ENCODE results near the gene CSMD2.

The CSMD2 gene

GRCh38 chr1:34066981-34067603 is 97.9 kb downstream of the CSMD2 start:
- Histone ChIP-seq H3K27ac (ENCODE audit: low read depth, low read length) (no peak overlapping the region), H3K4me3 (ENCODE audit: low read depth in 1 of 2, low read length in 2 of 2) (no peak overlapping the region), H3K36me3 (ENCODE audit: insufficient read depth, low read length) (no peaks in the 10 kb centered on the region), H3K27me3 (ENCODE audit: control insufficient read depth in 1 of 2, insufficient read depth in 2 of 2, low read length in 2 of 2) (no peaks in the 10 kb centered on the region), H3K9me3 (ENCODE audit: low read length) (no peaks in the 10 kb centered on the region), H3K4me1 (ENCODE audit: insufficient read depth, low read length) (no peaks in the 10 kb centered on the region), H3K9ac (ENCODE audit: low read length) (no peak overlapping the region)

DNA sequence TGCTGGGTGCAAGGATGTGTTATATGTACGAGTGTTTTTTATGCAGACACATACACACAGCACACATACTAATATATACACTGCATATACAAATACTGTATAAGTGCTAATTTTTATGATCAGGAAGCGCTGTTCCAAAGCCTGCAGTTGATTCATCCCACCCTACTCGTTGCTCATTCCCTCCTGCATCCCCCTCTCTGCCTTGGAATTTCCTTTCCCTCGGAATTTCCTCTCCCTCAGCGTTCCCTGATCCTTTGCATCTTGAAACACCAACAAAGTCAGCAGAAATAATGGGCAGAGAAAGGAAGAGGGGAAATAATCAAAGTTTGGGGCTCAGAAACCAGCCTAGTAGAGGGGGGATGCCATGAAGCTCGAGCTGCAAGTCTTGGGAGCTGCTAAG is 98.9 kb downstream of the CSMD2 start:
- H3K27me3 ChIP-seq (ENCODE audit: control insufficient read depth in 1 of 2, insufficient read depth in 2 of 2, low read length in 2 of 2), result no peaks in the 10 kb centered on the region
- H3K4me1 ChIP-seq (ENCODE audit: insufficient read depth, low read length), result no peaks in the 10 kb centered on the region
- H3K9me3 ChIP-seq (ENCODE audit: low read length), result no peaks in the 10 kb centered on the region
- H3K27ac ChIP-seq (ENCODE audit: low read depth, low read length), result no peak overlapping the region
- no peaks in the 10 kb centered on the region for H3K36me3 ChIP-seq (ENCODE audit: insufficient read depth, low read length)
- H3K9ac ChIP-seq (ENCODE audit: low read length), result no peak overlapping the region
- no peak overlapping the region for H3K4me3 ChIP-seq (ENCODE audit: low read depth in 1 of 2, low read length in 2 of 2)

DNA sequence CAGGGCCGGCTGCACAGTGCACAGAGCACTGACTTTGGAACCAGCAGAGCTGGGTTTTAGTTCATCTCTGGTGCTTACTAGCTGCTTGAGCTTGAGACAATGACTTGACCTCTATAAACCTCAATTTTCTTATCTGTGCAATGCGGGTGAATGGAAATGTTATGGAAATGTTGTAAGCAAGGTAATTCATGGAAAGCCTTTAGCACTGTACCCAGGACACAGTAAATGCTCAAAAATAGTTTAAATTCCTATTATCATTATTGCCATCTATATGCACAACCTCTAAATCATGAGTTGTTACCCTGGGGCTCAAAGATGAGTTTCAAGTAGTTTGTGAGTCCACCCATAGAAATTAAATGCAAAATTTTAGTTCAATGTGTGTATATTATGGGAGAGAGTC is 99.5 kb downstream of the CSMD2 start:
- H3K4me3 ChIP-seq (ENCODE audit: low read depth in 1 of 2, low read length in 2 of 2), result no peak overlapping the region
- no peak overlapping the region for H3K27ac ChIP-seq (ENCODE audit: low read depth, low read length)
- no peaks in the 10 kb centered on the region for H3K27me3 ChIP-seq (ENCODE audit: control insufficient read depth in 1 of 2, insufficient read depth in 2 of 2, low read length in 2 of 2)

DNA sequence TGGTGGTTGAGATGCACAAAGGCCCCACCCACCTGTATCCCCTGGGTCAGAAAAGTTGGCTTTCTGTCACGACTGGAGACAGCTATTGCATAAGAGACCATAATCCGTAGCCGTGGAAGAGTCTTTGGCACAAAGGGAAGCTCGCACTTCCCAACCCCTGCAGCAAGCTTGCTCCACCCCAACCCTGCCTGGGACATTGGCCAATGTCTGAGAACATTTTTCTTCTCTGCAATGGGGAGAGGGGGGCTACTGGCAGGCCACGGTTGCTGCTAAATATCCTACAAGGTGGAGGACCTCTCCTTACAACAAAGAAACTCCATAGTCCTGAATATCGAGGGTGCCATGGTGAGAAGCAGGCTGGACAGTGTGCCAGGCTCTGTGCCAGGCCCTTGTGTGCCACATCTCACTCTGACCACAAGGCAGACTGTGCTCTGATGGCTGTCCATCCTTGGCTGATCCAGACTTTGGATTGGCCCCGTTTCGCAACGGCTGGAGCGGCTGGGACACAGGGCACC is 104.1 kb downstream of the CSMD2 start:
- H3K27ac ChIP-seq (ENCODE audit: low read depth, low read length), result no peak overlapping the region
- peaks cover 17% of the 10 kb centered on the region for H3K4me1 ChIP-seq (ENCODE audit: insufficient read depth, low read length)
- no peaks in the 10 kb centered on the region for H3K36me3 ChIP-seq (ENCODE audit: insufficient read depth, low read length)
- H3K9ac ChIP-seq (ENCODE audit: low read length), result no peak overlapping the region
- no peak overlapping the region for H3K4me3 ChIP-seq (ENCODE audit: low read depth in 1 of 2, low read length in 2 of 2)
- no peaks in the 10 kb centered on the region for H3K9me3 ChIP-seq (ENCODE audit: low read length)
- no peaks in the 10 kb centered on the region for H3K27me3 ChIP-seq (ENCODE audit: control insufficient read depth in 1 of 2, insufficient read depth in 2 of 2, low read length in 2 of 2)

More for the DNA sequence above, 99.5 kb downstream of the CSMD2 start:
- H3K36me3 ChIP-seq (ENCODE audit: insufficient read depth, low read length), result no peaks in the 10 kb centered on the region
- no peak overlapping the region for H3K9ac ChIP-seq (ENCODE audit: low read length)
- no peaks in the 10 kb centered on the region for H3K9me3 ChIP-seq (ENCODE audit: low read length)
- no peaks in the 10 kb centered on the region for H3K4me1 ChIP-seq (ENCODE audit: insufficient read depth, low read length)

DNA sequence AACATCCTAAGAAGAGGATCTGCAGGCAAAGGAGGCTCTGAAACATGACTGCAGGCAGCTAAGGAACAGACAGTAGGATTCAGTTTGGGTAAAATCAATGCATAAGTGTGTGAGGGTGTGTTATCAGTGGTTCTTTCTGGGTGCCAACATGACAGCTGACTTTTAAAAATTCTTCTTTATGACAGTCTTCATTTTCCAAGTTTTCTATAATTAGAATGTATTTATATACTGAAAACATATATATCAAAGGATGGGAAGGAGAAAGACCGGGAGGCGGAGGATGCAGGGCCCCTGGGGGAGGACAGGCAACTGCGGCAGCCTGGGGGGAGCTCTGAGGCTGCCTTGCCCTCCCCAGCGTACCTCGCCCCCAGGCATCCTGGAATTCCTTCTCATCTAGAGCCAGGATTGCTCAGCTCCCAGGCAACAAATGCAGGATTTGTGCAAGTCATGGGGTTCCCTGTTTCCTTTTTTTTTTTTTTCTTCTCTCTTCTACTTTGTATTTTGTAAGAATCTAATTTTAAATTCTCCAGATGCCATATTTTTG is 104.8 kb downstream of the CSMD2 start:
- H3K27ac ChIP-seq (ENCODE audit: low read depth, low read length), result no peak overlapping the region
- H3K4me1 ChIP-seq (ENCODE audit: insufficient read depth, low read length), result peaks cover 17% of the 10 kb centered on the region
- H3K4me3 ChIP-seq (ENCODE audit: low read depth in 1 of 2, low read length in 2 of 2), result no peak overlapping the region
- no peaks in the 10 kb centered on the region for H3K27me3 ChIP-seq (ENCODE audit: control insufficient read depth in 1 of 2, insufficient read depth in 2 of 2, low read length in 2 of 2)
- H3K9ac ChIP-seq (ENCODE audit: low read length), result no peak overlapping the region
- H3K9me3 ChIP-seq (ENCODE audit: low read length), result no peaks in the 10 kb centered on the region
- H3K36me3 ChIP-seq (ENCODE audit: insufficient read depth, low read length), result no peaks in the 10 kb centered on the region

DNA sequence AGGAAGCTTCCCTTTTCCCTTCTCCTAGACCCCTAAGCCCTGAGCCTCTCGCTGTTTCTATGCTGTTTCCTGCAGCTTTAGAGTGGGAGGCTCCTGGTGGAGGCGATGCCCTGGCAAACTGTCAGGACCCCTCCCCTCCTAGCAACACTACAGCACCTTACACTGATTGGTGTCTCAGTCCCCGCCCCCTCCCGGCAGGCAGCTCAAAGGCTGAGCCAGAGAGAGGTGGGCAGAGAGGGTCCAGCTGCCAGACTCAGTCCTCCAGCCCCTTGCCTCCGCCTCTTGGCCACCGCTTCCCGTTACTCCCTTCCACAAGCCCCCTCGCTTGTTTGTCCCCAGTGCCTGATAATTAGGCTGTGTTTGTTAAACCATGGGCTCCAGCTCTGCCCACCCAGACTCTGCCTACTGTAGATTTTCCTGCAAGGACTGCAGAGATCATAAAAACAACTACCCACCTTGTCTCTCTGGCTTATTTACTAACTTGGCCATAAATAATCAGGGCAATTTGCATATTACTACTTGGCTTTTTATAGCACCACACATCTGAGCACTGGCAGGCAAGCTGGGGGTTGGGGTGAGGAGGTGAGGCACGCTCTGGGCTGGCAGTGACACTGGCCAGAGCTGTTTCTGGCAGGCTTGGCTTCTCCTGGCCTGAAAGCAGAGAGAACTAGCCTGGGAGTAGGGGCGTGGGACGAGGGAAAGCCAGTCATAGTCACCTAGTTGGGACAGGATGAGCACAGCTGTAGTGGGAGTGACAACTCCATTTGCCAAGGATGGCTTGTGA is 107.5 kb downstream of the CSMD2 start:
- H3K9me3 ChIP-seq (ENCODE audit: low read length), result no peaks in the 10 kb centered on the region
- H3K36me3 ChIP-seq (ENCODE audit: insufficient read depth, low read length), result no peaks in the 10 kb centered on the region
- H3K9ac ChIP-seq (ENCODE audit: low read length), result no peak overlapping the region
- no peak overlapping the region for H3K4me3 ChIP-seq (ENCODE audit: low read depth in 1 of 2, low read length in 2 of 2)
- no peak overlapping the region for H3K27ac ChIP-seq (ENCODE audit: low read depth, low read length)
- no peaks in the 10 kb centered on the region for H3K27me3 ChIP-seq (ENCODE audit: control insufficient read depth in 1 of 2, insufficient read depth in 2 of 2, low read length in 2 of 2)
- H3K4me1 ChIP-seq (ENCODE audit: insufficient read depth, low read length), result peaks cover 17% of the 10 kb centered on the region

DNA sequence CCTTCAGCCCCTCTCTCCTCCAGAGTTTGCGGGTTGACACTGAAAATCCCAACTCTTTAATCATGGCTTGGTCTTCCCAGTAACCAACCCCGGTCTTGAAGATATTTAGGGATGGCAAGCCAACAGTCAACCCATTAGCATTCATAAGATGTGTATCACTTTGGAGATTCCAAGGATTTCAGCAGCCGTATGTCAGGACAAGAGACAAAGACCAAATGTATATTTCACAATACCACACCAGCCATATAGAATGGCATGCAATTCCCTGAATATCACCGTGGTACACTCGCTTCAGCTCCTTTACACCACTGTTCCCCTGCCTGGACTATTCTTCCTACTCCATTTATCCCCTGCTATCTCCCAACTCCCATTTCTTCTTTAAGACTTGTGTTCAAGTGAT is 109.2 kb downstream of the CSMD2 start:
- Histone ChIP-seq H3K27me3 (ENCODE audit: control insufficient read depth in 1 of 2, insufficient read depth in 2 of 2, low read length in 2 of 2) (no peaks in the 10 kb centered on the region), H3K27ac (ENCODE audit: low read depth, low read length) (no peak overlapping the region), H3K4me1 (ENCODE audit: insufficient read depth, low read length) (peaks cover 17% of the 10 kb centered on the region), H3K36me3 (ENCODE audit: insufficient read depth, low read length) (no peaks in the 10 kb centered on the region), H3K9ac (ENCODE audit: low read length) (no peak overlapping the region), H3K4me3 (ENCODE audit: low read depth in 1 of 2, low read length in 2 of 2) (no peak overlapping the region), H3K9me3 (ENCODE audit: low read length) (no peaks in the 10 kb centered on the region)

DNA sequence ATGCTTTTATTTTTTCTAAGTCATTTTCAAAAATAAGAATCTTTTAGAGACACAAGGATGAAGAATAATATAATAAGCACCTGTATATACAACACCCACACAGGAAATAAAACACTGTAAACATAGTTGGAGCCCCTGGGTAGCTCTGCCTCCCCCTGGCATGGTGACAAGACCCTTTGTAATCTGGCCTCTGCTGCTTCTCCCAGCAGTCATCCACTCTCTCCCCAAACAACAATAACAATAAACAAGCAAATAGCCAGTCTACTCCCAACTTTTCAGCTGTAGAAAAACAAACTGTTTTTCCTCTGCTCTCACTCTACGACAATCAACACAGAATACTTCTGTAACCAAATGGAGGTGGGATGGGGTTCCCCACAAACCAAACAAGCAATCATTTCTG is 110.1 kb downstream of the CSMD2 start:
- H3K36me3 ChIP-seq (ENCODE audit: insufficient read depth, low read length), result no peaks in the 10 kb centered on the region
- H3K9ac ChIP-seq (ENCODE audit: low read length), result no peak overlapping the region
- H3K4me3 ChIP-seq (ENCODE audit: low read depth in 1 of 2, low read length in 2 of 2), result no peak overlapping the region
- H3K4me1 ChIP-seq (ENCODE audit: insufficient read depth, low read length), result peaks cover 14% of the 10 kb centered on the region
- no peaks in the 10 kb centered on the region for H3K27me3 ChIP-seq (ENCODE audit: control insufficient read depth in 1 of 2, insufficient read depth in 2 of 2, low read length in 2 of 2)
- H3K9me3 ChIP-seq (ENCODE audit: low read length), result no peaks in the 10 kb centered on the region
- no peak overlapping the region for H3K27ac ChIP-seq (ENCODE audit: low read depth, low read length)

- Histone ChIP-seq H3K27me3 (ENCODE audit: control insufficient read depth in 1 of 2, insufficient read depth in 2 of 2, low read length in 2 of 2) (no peaks in the 10 kb centered on the region), H3K27ac (ENCODE audit: low read depth, low read length) (no peak overlapping the region), H3K36me3 (ENCODE audit: insufficient read depth, low read length) (no peaks in the 10 kb centered on the region), H3K9me3 (ENCODE audit: low read length) (no peaks in the 10 kb centered on the region), H3K4me3 (ENCODE audit: low read depth in 1 of 2, low read length in 2 of 2) (no peak overlapping the region), H3K4me1 (ENCODE audit: insufficient read depth, low read length) (peaks cover 8% of the 10 kb centered on the region), H3K9ac (ENCODE audit: low read length) (no peak overlapping the region)
Measured at GRCh38 chr1:34053660-34054059, 111.4 kb downstream of the CSMD2 start.

DNA sequence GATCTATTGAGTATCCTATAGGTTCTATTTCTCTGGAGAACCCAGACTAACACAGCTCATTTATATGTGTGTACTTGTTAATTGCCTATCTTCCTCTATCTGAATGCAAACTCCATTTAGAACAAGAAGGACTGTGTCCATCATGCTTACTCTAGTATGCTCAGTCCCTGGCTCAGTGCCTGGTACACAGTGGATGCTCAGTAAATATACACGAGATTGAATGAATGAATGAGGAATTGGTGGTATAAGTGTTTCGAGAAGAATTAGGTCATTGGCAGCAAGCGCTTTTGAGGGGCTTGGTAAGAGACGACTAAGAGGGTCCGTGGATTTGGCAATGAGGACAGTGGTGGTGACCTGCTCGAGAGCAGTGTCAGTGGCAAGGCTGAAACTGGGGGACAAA is 112.5 kb downstream of the CSMD2 start:
- H3K4me1 ChIP-seq (ENCODE audit: insufficient read depth, low read length), result no peaks in the 10 kb centered on the region
- H3K27me3 ChIP-seq (ENCODE audit: control insufficient read depth in 1 of 2, insufficient read depth in 2 of 2, low read length in 2 of 2), result no peaks in the 10 kb centered on the region
- H3K27ac ChIP-seq (ENCODE audit: low read depth, low read length), result no peak overlapping the region
- no peaks in the 10 kb centered on the region for H3K9me3 ChIP-seq (ENCODE audit: low read length)
- no peak overlapping the region for H3K9ac ChIP-seq (ENCODE audit: low read length)
- H3K36me3 ChIP-seq (ENCODE audit: insufficient read depth, low read length), result no peaks in the 10 kb centered on the region
- no peak overlapping the region for H3K4me3 ChIP-seq (ENCODE audit: low read depth in 1 of 2, low read length in 2 of 2)

DNA sequence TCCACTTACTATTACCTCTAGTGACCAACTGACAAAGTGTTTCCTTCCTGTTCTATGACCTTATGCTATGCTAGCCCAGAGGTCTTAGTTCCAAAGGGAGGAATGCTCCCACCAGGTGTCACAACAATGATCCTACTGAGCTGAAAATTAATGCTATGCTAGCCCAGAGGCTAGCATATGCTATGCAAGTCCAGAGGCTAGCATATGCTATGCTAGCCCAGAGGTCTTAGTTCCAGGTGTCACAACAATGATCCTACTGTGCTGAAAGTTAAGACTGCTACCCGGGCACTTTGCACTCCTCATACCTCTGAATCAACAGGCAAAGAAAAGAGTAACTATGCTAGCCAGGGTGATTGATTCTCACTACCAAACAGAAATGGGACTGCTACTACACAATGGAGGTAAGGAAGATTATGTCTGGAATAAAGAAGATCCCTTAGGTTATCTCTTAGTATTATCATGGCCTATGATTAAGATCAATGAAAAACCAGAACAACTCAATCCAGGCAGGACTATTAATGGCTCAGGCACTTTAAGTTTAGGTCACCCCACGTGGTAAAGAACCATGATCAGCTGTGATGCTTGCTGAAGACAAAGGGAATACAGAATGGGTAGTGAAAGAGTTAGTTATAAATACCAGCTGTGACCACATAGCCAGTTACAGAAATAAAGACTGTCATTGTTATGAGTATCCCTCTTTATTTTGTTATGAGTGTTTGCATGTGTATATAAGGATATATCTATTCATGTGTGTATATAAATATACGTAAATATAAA is 114.1 kb downstream of the CSMD2 start:
- H3K9me3 ChIP-seq (ENCODE audit: low read length), result no peaks in the 10 kb centered on the region
- H3K27ac ChIP-seq (ENCODE audit: low read depth, low read length), result no peak overlapping the region
- H3K9ac ChIP-seq (ENCODE audit: low read length), result no peak overlapping the region
- no peak overlapping the region for H3K4me3 ChIP-seq (ENCODE audit: low read depth in 1 of 2, low read length in 2 of 2)
- no peaks in the 10 kb centered on the region for H3K4me1 ChIP-seq (ENCODE audit: insufficient read depth, low read length)
- no peaks in the 10 kb centered on the region for H3K27me3 ChIP-seq (ENCODE audit: control insufficient read depth in 1 of 2, insufficient read depth in 2 of 2, low read length in 2 of 2)
- H3K36me3 ChIP-seq (ENCODE audit: insufficient read depth, low read length), result no peaks in the 10 kb centered on the region
